Femur (tissue), 1 donor: Measurements from ENCODE around the gene TRIM38.
"Not testable (repeated sequence)": the region's sequence is repeated elsewhere in the genome, so short reads cannot be mapped to it uniquely, and the experiment has no call there.

Source experiments
- DNase-seq: peaks from one replicate; pipeline ENCODE4 v3.0.0-alpha.2; 2017

The TRIM38 gene

DNA sequence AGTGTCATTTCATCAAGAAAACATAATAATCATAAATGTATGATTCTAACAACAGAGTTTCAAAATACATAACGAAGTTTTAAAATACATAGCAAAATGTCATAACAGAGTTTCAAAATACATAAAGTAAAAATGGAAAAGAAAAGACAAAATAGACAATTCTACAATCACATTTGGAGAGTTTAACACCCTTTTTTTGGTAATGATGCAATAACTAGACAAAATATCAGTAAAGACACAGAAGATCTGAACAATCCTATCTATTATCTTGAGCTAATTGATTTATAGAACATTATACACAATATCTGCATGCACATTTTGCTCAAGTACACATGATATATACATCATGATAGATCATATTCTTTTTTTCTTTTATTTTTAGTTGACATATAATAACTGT is 18.7 kb upstream of the TRIM38 start:
- DNase-seq, result no peak

DNA sequence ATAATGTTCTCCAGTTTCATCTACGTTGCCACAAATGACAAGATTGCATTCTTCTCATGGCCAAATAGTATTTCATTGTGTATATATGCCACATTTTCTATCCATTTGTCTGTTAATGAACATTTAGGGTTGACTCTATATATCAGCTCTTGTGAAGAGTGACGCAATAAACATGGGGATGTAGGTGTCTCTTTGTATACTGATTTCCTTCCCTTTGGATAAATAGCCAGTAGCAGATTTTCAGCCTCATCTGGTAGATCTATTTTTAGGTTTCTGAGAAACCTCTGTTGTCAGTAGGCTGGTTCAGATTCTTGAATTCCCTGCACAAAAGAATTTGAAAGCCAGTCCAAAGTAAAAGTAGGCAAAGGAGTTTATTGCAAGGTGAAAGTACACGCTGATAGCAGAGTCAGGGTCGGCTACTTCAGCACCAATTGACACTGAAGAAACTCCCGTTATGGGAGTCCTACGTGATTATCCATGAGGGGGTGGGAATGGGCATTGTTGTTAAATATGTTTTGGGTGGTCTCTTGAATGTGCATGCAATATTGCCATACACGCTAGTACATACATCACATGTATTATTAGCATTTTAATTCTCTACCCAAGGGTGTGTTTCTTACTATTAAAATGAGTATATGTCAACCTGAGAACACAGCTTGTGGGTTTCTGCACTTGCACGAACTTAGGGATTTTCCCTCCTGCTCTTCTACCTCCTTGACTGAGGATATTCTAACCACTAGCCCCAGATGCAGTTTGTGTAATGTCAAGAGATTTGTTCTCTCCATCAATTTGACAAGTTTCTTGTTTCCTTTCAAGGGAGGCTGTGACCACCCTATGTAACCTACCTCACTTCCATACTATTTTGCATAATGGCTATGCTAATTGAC is 17.7 kb upstream of the TRIM38 start:
- no peak for DNase-seq

DNA sequence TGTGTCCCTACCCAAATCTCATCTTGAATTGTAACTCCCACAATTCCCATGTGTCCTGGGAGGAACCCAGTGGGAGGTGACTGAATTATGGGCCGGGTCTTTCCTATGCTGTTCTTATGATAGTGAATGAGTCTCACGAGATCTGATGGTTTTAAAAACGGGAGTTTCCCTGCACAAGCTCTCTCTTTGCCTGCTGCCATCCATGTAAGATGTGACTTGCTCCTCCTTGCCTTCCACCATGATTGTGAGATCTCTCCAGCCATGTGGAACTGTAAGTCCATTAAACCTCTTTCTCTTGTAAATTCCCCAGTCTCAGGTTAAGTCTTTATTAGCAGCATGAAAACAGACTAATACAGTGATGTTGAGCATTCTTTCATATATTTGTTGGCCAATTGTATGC is 16.9 kb upstream of the TRIM38 start:
- not testable (repeated sequence) for DNase-seq

DNA sequence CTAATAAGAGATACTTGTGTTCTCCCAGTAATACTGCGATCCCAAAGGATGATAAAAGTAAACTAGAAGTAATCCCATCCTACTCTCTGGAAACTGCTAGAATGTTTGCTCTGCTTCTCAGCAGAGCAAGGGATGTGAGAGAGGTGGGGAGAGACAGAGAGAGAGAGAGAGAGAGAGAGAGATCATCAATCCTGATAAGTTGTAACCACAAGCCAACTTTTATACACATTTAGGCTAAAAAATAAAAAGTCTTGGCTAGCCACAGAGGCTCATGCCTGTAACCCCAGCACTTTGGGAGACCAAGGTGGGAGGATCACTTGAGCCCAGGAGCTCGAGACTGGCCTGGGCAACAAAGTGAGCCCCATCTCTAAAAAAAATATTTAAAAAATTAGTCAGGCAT is 16.0 kb upstream of the TRIM38 start:
- no peak for DNase-seq

DNA sequence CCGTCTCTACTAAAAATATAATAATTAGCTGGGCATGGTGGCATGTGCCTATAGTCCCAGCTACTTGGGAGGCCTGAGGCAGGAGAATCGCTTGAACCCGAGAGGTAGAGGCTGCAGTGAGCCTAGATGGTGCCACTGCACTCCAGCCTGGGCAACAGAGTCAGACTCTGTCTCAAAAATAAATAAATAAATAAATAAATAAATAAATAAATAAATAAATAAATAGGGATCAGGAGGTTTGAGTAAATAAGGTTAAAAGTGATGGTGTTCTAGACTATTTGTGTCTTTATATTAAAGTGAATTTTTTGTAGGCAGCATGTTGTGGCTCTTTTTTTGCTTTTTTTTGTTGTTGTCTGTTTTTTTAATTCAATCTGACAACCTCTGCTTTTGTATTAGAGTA is 15.1 kb upstream of the TRIM38 start:
- not testable (repeated sequence) for DNase-seq

DNA sequence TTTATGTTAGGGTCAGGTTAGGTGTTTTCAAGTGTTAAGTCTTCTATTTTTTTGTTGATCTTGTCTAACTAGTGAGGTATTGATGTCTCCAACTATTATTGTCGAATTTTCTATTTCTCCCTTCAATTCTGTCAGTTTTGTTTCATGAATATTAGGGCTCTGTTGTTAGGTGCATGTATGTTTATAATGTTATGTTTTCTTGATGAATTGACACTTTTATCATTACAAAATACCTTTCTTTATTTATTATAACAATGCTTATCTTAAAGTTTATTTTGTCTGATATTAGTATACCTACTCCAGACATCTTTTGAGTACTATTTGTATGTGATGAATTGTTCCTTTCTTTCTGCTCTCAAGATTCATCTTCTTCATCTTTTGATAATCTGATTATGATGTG is 12.9 kb upstream of the TRIM38 start:
- no peak for DNase-seq

DNA sequence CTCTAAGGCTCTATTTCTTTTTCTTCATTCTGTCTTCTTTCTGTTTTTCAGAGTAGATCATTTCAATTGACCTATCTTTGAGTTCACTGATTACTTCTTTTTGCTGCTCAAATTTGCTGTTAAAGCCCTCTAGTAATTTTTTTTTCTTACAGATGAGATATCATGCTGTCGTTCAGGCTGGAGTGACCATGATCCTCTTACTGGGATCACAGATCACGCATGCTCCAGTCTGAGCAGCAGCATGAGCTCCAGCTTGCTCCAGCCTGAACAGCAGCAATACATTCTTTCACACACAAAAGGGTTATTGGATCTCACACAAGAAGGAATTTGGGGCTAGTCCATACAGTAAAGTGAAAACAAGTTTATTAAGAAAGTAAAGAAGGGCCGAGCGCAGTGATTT is 12.3 kb upstream of the TRIM38 start:
- DNase-seq, result no peak

DNA sequence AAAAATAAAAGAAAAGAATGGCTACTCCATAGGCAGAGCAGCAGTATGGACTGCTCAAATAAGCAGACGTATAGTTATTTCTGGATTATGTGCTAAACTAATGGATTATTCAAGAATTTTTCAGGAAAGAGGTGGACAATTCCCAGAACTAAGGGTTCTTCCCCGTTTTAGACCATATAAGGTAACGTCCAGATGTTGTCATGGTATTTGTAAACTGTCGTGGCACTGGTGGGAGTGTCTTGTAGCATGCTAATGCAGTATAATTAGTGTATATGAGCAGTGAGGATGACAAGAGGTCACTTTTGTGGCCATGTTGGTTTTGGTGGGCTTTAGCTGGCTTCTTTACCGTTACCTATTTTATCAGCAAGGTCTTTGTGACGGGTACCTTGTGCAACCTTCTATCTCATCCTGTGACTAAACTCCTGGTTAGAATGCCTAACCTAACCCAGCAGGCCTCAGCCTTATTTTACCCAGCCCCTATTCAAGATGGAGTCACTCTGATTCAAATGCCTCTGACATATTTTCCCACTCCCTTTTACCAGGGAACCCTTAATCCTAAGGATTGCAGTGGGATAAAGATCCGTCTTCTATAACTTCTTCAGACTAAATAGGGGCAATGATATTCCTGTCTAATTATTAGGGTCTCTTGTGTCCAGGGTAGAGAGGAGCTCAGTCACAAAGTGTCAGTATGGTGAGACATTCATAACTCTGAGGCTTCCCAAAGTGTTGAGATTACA is 11.1 kb upstream of the TRIM38 start:
- DNase-seq, result no peak

DNA sequence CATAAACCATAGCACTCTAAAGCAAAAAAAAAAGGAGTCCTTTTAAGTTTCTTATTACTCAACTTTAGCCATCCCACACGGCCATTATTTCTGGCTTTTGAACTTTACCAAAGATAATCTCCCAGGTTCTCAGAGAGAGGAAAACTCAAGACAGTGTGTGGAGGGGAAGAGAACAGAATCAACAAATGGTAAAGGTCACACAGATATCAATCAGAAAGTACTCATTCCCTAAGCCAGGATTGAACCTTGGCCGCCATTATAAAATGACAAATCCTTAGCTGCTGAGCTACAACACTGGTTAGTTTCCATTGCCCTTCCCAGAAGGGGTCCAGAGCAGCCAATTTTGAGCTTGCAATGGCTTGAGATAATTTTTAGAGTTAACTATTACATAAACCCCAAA is 10.1 kb upstream of the TRIM38 start:
- no peak for DNase-seq

DNA sequence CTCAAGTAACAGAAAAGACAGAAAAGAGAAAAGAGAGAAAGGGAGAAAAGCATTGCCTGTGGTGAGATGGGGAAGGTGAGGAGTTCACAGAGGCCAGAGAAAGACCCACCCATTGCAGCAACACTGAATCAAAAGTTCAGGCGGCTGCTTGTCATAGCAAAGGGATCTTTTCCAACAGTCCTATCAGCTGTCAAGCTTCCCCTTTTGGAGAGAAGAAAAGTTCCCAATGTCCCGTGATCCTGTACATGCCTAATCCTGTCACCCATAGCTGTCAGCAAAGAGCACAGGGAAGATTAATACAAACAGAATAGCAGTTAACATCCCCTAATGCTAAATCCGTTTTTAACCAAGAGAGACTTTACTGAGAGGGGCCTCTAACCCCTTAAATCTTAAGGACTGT is 8.9 kb upstream of the TRIM38 start:
- no peak for DNase-seq

DNA sequence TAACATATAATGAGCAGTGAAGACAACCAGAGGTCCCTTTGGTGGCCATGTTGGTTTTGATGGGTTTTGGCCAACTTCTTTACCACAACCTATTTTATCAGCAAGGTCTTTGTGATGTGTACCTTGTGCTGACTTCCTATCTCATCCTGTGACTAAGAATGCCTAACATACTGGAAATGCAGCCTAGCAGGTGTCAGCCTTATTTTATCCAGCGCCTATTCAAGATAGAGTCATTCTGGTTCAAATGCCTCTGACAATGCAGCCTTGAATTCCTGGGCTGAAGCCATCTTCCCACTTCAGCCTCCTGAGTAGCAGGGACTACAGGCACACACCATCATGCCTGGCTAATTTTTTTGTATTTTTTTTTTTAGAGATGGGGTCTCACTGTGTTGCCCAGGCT is 7.8 kb upstream of the TRIM38 start:
- DNase-seq, result no peak

DNA sequence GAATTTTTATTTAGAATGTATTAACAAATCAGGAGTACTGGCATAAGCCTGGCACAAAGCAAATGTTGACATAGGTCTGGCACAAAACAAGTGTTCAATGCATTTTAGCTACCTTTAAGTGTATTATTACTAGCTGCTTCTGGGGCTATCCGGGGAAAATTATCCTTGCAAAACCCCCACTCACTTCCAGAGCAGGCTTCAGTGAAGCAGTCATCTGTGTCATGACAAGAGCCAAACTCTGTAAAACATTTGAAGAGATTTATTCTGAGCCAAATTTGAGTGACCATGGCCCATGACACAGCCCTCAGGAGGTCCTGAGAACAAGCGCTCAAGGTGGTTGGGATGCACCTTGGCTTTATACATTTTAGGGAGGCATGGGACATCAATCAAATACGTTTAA is 6.4 kb upstream of the TRIM38 start:
- DNase-seq, result no peak

DNA sequence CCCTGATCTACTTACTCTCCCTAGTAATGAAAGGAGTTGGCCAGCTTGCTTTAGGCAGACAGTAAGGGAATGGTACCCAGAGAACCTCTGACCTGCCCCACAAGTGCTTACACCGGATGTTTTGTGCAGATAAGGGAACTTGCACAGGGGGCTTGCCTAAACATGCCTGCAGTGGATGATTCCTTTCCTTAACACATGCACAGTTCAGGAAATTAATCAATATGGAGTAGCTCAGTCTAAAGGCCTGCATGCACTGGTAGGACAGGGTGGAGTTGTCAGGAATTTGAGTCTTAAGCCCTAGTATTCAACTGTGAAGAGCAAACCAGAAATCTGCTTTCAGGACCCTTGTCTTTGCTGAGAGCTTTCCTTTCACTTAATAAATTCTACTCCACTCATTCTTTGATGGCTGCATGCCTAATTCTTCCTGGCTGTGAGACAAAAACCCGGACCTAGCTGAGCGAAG is 3.9 kb upstream of the TRIM38 start:
- DNase-seq, result no peak

DNA sequence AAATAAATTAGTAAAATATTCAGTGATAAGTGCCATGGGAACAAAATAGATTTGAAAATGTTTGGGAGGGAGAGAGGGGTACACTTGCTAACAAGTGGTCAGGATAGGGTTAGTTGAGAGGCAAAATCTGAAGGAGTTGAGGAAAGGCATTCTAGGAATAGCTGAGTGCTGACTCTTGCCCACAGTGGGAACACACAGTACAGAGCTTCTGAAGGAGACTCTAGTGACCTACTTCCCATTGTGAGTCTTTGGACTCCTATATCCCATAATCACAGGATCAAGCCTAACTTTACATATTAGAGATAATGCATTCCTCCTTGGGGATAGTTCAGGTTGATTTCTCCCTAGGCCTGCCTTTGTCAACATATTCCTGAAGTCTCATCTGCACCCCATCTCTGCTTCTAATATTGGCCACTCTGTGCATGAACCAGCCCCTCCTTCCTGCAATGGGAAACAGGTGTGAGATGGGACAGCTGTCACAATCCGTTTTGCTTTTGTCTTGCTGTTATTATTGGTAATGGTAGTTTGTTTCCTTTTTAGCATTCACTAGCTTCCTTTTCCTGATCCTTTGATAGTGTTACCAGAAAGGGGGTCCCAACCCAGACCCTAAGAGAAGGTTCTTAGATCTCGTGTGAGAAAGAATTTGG is 2.6 kb upstream of the TRIM38 start:
- peak; percentile 23 for DNase-seq

DNA sequence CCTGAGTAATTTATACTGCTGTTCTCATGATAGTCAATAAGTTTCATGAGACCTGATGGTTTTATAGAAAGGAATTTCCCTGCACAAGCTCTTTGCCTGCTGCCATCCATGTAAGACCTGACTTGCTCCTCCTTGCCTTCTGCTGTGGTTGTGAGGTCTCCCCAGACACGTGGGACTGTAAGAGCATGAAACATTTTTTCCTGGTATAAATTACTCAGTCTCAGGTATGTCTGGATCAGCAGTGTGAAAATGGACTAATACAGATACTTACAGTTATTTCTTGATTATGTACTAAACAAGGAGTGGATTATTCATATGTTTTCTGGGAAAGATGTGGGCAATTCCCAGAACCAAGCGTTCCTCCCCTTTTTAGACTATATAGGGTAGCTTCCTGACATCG is 1.9 kb upstream of the TRIM38 start:
- no peak for DNase-seq

DNA sequence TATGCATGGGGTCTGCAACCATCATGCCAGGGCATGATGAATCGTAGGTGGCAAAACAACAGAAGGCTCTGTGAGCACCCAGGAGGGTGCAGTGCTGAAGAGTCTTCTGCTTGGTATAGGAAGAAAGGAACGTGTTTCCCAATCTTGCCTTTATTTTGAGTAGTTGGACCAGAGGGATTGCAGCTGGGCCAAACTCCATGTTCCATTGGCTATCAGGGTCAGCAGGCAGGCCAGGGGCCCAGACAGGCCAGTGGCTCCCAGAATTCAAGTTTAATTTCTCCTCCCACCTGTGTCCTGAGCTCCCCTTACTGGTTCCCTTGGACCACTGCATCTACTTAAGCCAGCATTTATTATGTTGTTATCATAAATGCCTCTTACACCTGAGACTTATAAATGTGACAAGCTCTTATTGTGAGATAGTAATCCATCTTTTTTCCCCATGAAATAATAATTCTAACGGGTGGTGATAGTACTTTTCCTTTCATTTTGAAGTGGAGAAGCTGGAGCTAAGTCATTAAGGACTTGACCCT is 918 bp upstream of the TRIM38 start:
- DNase-seq, result no peak

DNA sequence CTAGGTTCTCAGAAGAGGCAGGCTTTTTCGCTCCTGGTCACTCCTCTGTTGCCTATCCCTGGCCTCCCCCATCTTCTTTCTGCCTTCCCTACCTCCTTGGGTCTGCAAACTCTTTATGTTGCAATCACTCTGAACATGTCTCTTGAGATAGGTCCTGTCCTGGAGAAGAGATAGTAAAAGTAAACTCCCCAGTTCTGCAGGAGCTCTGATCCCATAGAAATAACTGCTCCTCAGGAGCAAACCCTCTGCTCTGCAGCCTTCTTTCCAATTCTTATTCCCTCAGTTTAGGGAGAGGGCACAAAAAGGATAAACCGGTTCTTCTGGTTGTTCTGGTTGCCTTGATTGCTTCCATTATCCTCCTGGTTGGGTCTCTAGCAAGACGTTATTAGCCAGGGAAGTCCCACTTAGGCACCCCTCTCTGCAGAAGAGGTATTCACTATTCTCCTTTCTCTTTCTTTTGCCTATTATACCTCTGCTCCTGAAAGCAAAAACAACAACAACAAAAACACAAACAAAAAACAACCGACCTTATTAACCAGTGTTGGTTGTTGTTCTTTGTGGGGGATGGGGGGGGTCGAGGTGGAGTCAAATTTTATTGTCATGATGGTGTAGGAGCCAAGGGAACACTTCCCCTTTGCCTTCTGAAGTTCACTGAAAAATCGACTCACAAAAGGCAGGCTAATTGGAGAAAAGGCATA is 973 bp downstream of the TRIM38 start:
- DNase-seq, result peak; percentile 20

DNA sequence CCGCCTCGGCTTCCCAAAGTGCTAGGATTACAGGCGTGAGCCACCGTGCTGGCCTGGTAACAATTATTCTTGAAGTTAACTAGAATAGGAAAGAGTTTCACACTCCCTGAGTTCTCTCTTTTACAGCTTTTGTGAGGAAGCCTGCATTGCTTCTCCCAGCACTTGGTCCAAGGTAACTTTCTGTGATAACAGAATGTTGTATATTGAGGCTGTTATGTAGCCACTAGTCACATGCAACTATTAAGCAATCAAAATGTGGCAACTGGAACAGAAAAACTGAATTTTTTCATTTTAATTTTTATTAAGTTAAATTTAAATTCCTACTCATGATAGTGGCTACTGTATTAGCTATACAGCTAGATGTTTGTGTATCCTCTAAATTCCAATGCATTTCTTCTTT is 2.5 kb downstream of the TRIM38 start:
- DNase-seq, result no peak

DNA sequence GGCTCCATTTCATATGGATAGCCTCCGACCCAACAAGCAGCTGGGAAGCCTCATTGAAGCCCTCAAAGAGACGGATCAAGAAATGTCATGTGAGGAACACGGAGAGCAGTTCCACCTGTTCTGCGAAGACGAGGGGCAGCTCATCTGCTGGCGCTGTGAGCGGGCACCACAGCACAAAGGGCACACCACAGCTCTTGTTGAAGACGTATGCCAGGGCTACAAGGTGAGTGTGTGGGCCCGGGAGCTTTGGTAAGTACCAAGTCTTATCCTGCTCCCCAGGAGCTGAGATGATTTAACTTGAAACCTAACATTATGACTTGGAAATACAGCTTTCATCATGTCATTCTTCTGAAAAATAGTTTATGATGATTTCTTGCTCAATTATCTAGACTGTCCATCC is 4.1 kb downstream of the TRIM38 start:
- no peak for DNase-seq

DNA sequence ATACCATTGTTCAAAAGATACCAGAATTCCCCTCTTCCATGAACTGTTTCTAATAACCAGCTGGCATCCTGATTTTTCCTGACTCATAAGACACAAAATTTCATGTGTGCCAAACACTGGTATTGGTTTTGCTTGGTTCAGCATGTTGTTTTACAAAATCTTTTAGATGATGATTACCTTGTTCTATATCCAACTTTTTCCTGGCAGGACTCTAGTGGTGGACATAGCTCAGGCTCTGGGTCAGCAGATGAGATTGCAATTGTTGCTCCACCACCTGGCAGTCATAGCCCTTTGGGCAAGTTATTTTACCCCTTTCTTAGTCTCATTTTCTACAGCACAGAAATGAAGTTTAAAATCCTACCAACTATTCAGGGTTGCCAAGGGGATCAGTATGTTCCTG is 6.2 kb downstream of the TRIM38 start:
- no peak for DNase-seq

DNA sequence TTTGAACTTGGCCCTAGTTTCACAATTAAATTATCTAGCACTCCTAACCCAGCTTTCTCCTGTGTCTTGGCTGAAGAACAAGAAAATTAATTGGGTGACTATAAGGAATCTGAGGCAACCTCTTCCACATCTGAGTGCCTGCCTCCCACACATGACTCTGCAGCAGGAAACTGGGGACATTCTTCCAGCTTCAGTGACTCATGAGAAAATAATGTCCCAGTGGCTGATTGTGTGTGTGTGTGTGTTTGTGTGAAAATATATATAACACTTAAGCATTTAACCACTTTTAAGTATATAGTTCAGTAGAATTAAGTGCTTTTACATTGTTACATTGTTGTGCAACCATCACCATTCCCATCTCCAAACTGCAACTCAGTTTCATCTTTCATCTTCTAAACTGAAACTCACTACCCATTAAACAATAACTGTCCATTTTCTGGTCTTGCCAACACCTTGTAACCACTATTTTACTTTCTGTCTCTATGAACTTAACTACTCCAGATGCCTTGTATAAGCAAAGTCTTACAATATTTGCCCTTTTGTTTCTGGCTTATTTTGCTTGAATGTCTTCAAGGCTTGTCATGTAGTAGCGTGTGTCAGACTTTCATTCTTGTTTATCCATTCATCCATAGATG is 8.7 kb downstream of the TRIM38 start:
- DNase-seq, result no peak

DNA sequence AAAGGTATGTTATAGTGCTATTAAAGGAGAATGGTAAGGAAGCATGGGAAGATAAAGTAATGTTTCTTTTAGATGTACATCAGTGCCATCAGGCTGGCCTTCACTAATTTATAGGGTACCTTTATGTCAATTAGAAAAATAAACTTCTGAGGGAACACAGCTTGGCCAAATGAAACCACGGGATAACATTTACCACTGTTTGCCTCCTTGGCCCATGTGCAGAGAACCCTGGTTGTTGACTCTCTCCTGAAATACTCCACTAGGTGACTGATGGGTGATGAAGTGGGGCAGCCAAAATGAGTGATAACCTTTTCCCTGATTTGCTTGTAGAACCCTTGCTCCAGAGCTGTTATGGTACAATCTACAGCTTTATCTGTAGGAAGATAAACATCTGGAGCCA is 9.5 kb downstream of the TRIM38 start:
- DNase-seq, result no peak
